GM19238 (cell line): ENCODE data around the gene TM9SF3.

Experiments
- DNase-seq: peaks from one replicate; pipeline ENCODE4 v3.0.0; 2011; ENCODE audit warnings: low spot score; ENCODE audit not compliant: insufficient read length

The TM9SF3 gene

GRCh38 chr10:96586419-96587263, at the start of gene TM9SF3:
TSS of gene TM9SF3 (minus strand) at chr10:96587012. CDS start at chr10:96586835, 177 bp downstream.
- peak; percentile 82 for DNase-seq

GRCh38 chr10:96636551-96636950, 49.7 kb upstream of the TM9SF3 start:
- no peak for DNase-seq

GRCh38 chr10:96632974-96633710, 46.3 kb upstream of the TM9SF3 start:
- no peak for DNase-seq

- DNase-seq = no peak
Measured at GRCh38 chr10:96627292-96627691, 40.5 kb upstream of the TM9SF3 start.

GRCh38 chr10:96626795-96627194, 40.0 kb upstream of the TM9SF3 start:
- DNase-seq = no peak

- no peak for DNase-seq
Measured at GRCh38 chr10:96625173-96625572, 38.4 kb upstream of the TM9SF3 start.

- no peak for DNase-seq
Measured at GRCh38 chr10:96622013-96622787, 35.4 kb upstream of the TM9SF3 start.

GRCh38 chr10:96619796-96620773, 33.3 kb upstream of the TM9SF3 start:
- DNase-seq = no peak

DNA sequence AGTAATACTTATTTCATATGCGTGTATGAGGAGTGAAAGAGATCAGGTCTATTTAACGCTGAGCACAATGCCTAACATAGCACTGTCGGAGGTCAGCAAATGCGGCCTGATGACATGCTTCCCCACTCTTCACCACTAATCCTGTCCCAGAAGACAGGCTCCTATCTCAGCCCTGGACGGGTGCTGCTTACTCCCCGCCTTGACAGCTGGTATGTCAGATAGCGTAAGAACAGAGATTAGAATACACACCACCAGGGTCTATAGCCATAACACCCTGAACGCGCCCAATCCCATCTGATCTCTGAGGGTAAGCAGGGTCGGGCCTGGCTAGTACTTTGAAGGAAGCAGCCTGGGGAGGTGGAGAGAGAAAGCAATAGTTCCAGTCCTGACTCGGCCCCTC, 32.3 kb upstream of the TM9SF3 start:
- no peak for DNase-seq

GRCh38 chr10:96618653-96619052, 31.8 kb upstream of the TM9SF3 start:
- no peak for DNase-seq

GRCh38 chr10:96616961-96617360, 30.1 kb upstream of the TM9SF3 start:
- no peak for DNase-seq

GRCh38 chr10:96614515-96614914, 27.7 kb upstream of the TM9SF3 start:
- DNase-seq = no peak

GRCh38 chr10:96613576-96613975, 26.8 kb upstream of the TM9SF3 start:
- no peak for DNase-seq

DNA sequence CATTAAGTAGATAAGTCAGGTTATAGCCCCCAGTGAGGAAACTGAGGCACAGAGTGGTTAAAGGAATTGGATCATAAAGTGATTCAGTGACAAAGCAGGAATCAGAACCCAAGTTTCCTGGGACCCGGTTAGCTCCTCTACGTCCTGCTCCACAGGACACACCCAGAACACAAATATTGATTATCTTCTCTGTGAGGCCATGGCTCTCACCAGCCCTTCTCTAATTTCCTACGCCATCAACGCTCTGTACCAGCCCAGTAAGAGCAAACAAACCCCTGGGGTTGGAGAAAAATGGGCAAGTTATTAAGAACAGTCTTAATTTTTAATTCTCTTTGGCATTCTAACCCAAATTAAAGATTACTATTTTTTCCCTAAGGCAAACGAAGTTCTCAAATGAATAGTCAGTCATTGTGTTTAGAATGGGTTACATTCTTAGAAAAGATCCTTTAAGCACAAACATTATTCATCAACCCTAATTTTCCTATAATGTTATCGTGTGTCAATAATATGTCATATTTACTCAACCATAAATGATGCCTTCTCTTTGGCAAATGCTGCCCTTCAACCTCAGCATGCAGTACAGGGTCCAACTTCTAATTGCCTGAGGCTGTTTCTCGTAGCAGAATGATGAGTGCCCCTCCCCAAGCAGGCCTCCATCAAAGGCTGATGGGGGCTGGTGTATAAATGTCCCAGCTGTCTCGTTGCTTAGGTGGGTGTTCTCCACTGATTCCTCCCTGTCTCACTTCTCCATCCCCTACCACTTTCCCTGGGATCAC, 25.4 kb upstream of the TM9SF3 start:
- DNase-seq = no peak

DNA sequence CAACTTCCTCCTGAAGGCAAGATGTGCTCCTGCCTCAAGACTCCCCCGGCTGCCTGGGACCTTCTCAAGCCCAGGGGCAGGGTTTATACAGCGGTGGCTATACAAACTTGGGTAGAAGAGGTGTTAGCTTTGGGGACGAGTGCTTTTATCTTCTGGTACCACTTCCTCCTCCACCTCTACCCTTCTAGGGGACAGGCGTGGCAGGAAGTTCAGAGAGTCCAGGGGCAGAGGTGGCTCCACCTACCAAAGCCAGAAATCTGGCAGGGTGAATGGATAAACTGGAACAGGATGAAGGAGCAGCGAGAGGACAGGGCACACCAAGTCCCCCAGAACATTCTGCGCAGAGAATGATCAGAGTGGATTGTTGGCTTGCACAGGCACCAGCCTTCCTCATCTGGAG, 24.0 kb upstream of the TM9SF3 start:
- DNase-seq = no peak

GRCh38 chr10:96609510-96609909, 22.7 kb upstream of the TM9SF3 start:
- no peak for DNase-seq

DNA sequence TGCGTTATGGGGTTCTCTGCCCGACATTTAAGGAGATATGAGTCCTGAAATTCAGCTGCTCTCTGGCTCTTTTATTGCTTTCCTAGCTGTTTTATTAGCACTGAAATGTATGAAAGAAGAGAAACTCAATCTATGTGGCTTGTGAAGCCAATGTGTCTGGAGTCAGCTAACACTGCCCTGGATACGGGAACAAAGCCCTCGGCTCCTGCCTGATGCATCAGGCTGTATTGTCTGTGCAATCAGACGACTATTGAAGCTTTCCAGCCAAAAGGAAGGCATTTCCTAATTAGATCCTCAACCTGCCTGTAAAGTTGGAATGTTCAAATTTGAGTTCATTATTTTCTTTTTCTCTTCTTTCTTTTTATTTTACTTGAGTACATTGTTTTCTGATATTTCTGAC, 22.0 kb upstream of the TM9SF3 start:
- no peak for DNase-seq

GRCh38 chr10:96608262-96608661, 21.4 kb upstream of the TM9SF3 start:
- DNase-seq = no peak

GRCh38 chr10:96606946-96607345, 20.1 kb upstream of the TM9SF3 start:
- DNase-seq = no peak

GRCh38 chr10:96606216-96606615, 19.4 kb upstream of the TM9SF3 start:
- no peak for DNase-seq
